DOHH2 (cell line): ENCODE data around the gene ZFYVE19.

Experiments
- EZH2phosphoT487 ChIP-seq: fragments of 200-600 bp; sonication (generic); IDR thresholded peaks from 2 replicates; pipeline ENCODE4 v1.6.1; 2017; ENCODE audit warnings: borderline replicate concordance, mild to moderate bottlenecking, antibody characterized with exemption, low read length, moderate library complexity, mixed read lengths
- TF ChIP-seq, protein P1 (sequence below): fragments of 200-600 bp; sonication (generic); IDR thresholded peaks from one replicate; pipeline ENCODE4 v1.5.1; 2014; ENCODE audit warnings: antibody characterized with exemption, mild to moderate bottlenecking, low read depth, low read length; ENCODE audit not compliant: poor library complexity, severe bottlenecking

- TF ChIP-seq, protein P1, sequence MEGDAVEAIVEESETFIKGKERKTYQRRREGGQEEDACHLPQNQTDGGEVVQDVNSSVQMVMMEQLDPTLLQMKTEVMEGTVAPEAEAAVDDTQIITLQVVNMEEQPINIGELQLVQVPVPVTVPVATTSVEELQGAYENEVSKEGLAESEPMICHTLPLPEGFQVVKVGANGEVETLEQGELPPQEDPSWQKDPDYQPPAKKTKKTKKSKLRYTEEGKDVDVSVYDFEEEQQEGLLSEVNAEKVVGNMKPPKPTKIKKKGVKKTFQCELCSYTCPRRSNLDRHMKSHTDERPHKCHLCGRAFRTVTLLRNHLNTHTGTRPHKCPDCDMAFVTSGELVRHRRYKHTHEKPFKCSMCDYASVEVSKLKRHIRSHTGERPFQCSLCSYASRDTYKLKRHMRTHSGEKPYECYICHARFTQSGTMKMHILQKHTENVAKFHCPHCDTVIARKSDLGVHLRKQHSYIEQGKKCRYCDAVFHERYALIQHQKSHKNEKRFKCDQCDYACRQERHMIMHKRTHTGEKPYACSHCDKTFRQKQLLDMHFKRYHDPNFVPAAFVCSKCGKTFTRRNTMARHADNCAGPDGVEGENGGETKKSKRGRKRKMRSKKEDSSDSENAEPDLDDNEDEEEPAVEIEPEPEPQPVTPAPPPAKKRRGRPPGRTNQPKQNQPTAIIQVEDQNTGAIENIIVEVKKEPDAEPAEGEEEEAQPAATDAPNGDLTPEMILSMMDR = no peak
- no peak for TF ChIP-seq EZH2phosphoT487
These were observed 31.0 kb upstream of the ZFYVE19 start for GRCh38 chr15:40775740-40776536.
